Immature natural killer cell (primary cell): ENCODE measurements around the gene MXD4. TPM values are rescaled to one million over a fixed set of nuclear protein-coding genes. Genes with fewer than 3 reads are reported as not detected.
A peak's percentile ranks its signal among the peaks of the same experiment; 100 is the strongest.

Experiments used
- DNase-seq, 3 donors: peaks; one replicate each; pipeline ENCODE4 v3.0.0; 2022; ENCODE audit warnings: mixed read lengths in 1 of 3
- H3K27ac Mint-ChIP-seq, 6 donors: one replicate each; pipeline ENCODE4 v1.8.0; 2020; ENCODE audit warnings: mixed read lengths in 6 of 6, mild to moderate bottlenecking in 5 of 6, inconsistent platforms in 4 of 6, moderate library complexity in 3 of 6
- H3K27me3 Mint-ChIP-seq, 3 donors: one replicate each; pipeline ENCODE4 v1.8.0; 2020 to 2021; ENCODE audit warnings: low read depth in 3 of 3, mild to moderate bottlenecking in 3 of 3, mixed read lengths in 3 of 3, moderate library complexity in 3 of 3, inconsistent platforms in 1 of 3
- H3K36me3 Mint-ChIP-seq, 3 donors: one replicate each; pipeline ENCODE4 v1.8.0; 2020; ENCODE audit warnings: mixed read lengths in 3 of 3, inconsistent platforms in 2 of 3, mild to moderate bottlenecking in 2 of 3
- H3K4me1 Mint-ChIP-seq, 2 donors: one replicate each; pipeline ENCODE4 v1.8.0; 2020; ENCODE audit warnings: inconsistent platforms in 2 of 2, mild to moderate bottlenecking in 2 of 2, mixed read lengths in 2 of 2, moderate library complexity in 1 of 2
- H3K4me3 Mint-ChIP-seq, 5 donors: one replicate each; pipeline ENCODE4 v1.8.0; 2020; ENCODE audit warnings: mild to moderate bottlenecking in 5 of 5, mixed read lengths in 5 of 5, inconsistent platforms in 3 of 5, moderate library complexity in 3 of 5
- H3K9me3 Mint-ChIP-seq, 6 donors: one replicate each; pipeline ENCODE4 v1.8.0; 2020; ENCODE audit warnings: mild to moderate bottlenecking in 6 of 6, mixed read lengths in 6 of 6, inconsistent platforms in 4 of 6, moderate library complexity in 3 of 6
- polyA plus RNA-seq, 3 donors: library from polyadenylated mRNA; unstranded; fragments of 300-500 nt; fragmentation: Illumina TruSeq; gene quantifications; one replicate each; pipeline ENCODE4 v1.2.3, GENCODE V29; 2021

The MXD4 gene
- polyA plus RNA-seq, 3 donors from 2014 or later, result 55.0 to 56.1 (median 55.0) TPM

- peaks cover 0 to 2% (median 0%) of the 10 kb centered on the region in 6 donors for H3K9me3 Mint-ChIP-seq
- H3K27me3 Mint-ChIP-seq, result peaks cover 2 to 5% (median 2%) of the 10 kb centered on the region in 3 donors
- no peak overlapping the region for H3K4me3 Mint-ChIP-seq
- peaks cover 11 to 15% of the 10 kb centered on the region in 2 donors for H3K4me1 Mint-ChIP-seq
- H3K36me3 Mint-ChIP-seq, result peaks cover 17 to 19% (median 17%) of the 10 kb centered on the region in 3 donors
- no peak for DNase-seq
- H3K27ac Mint-ChIP-seq, result peak overlapping the region in 5 of 6 donors; percentile 77 to 86 (median 83)
These were observed 37.9 kb upstream of the MXD4 start for GRCh38 chr4:2299794-2300193.

GRCh38 chr4:2298532-2298991 is 36.7 kb upstream of the MXD4 start:
- peaks cover 17 to 26% (median 19%) of the 10 kb centered on the region in 3 donors for H3K36me3 Mint-ChIP-seq
- H3K4me1 Mint-ChIP-seq, result peaks cover 20 to 22% of the 10 kb centered on the region in 2 donors
- H3K9me3 Mint-ChIP-seq, result peaks cover 0 to 2% (median 0%) of the 10 kb centered on the region in 6 donors
- no peak for DNase-seq
- H3K27ac Mint-ChIP-seq, result peak overlapping the region; percentile 60 to 85 (median 80)
- peaks cover 2 to 5% (median 2%) of the 10 kb centered on the region in 3 donors for H3K27me3 Mint-ChIP-seq
- no peak overlapping the region for H3K4me3 Mint-ChIP-seq

GRCh38 chr4:2297606-2298531 is 36.0 kb upstream of the MXD4 start:
- Mint-ChIP-seq H3K27me3 (peaks cover 2 to 5% (median 2%) of the 10 kb centered on the region in 3 donors), H3K27ac (peak overlapping the region; percentile 53 to 90 (median 80)), H3K4me3 (no peak overlapping the region), H3K4me1 (peaks cover 20 to 22% of the 10 kb centered on the region in 2 donors), H3K9me3 (peaks cover 0 to 2% (median 0%) of the 10 kb centered on the region in 6 donors), H3K36me3 (peaks cover 17 to 27% (median 19%) of the 10 kb centered on the region in 3 donors)
- DNase-seq, result no peak

GRCh38 chr4:2296631-2297601 is 35.0 kb upstream of the MXD4 start:
- peaks cover 1 to 3% (median 2%) of the 10 kb centered on the region in 3 donors for H3K27me3 Mint-ChIP-seq
- no peak for DNase-seq
- H3K4me3 Mint-ChIP-seq, result no peak overlapping the region
- H3K27ac Mint-ChIP-seq, result peak overlapping the region in 3 of 6 donors; percentile 63 to 83 (median 77)
- H3K9me3 Mint-ChIP-seq, result peaks cover 0 to 2% (median 0%) of the 10 kb centered on the region in 6 donors
- peaks cover 12 to 22% (median 16%) of the 10 kb centered on the region in 3 donors for H3K36me3 Mint-ChIP-seq
- peaks cover 24 to 28% of the 10 kb centered on the region in 2 donors for H3K4me1 Mint-ChIP-seq

DNA sequence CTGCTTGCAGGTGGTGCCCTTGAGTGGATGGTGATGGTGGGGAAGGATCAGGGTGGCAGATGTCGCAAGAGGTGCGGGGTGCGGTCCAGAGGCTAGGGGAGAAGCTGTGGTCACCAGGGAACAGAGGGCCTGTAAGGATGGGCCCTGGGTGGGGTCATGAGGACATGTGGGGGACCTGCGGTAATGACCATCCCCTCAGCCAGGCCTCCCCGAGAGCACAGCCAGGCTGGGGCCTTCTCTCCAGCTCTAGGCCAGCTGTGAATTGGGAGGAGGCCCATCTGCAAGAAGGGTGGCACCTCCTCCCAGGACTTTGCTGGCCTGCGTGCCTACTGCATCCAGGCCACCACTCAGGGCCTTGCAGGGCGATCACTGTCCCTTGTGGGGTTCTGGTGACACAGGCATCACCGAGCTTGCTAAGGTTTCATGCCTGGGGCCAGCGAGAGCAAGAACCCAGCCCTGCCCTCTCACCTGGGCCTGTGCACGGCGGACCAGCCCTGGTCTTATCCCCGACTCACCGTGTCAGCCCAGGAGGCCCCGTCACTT is 34.1 kb upstream of the MXD4 start:
- Mint-ChIP-seq H3K4me1 (peaks cover 29 to 33% of the 10 kb centered on the region in 2 donors), H3K4me3 (no peak overlapping the region), H3K27me3 (peaks cover 3 to 8% (median 5%) of the 10 kb centered on the region in 3 donors), H3K27ac (peak overlapping the region; percentile 3 to 81 (median 72)), H3K9me3 (peaks cover 0 to 2% (median 0%) of the 10 kb centered on the region in 6 donors), H3K36me3 (peaks cover 12 to 23% (median 16%) of the 10 kb centered on the region in 3 donors)
- DNase-seq, result no peak

DNA sequence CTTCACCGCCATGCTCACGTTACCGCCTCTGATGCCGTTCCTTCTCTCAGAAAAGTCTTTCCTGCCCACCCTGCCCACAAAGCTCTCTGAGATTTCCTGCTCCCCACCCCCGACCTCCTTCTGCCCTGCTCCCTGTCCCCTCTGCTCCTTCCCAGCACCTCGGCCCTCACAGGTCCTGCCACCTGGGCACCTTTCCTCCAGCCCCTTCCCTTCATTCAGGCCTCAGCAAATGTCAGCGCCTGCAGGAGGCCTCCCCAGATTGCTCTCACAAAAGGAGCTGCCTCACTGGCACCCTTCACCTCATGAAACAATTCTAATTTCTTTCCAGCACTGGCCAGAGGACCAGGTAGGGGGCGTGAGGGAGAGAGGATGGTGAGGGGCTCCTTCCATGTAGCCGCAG is 33.6 kb upstream of the MXD4 start:
- H3K9me3 Mint-ChIP-seq, result peaks cover 0 to 2% (median 0%) of the 10 kb centered on the region in 6 donors
- peaks cover 6 to 11% (median 8%) of the 10 kb centered on the region in 3 donors for H3K27me3 Mint-ChIP-seq
- H3K36me3 Mint-ChIP-seq, result peaks cover 12 to 26% (median 16%) of the 10 kb centered on the region in 3 donors
- DNase-seq, result no peak
- peak overlapping the region; percentile 3 to 81 (median 72) for H3K27ac Mint-ChIP-seq
- peaks cover 34 to 38% of the 10 kb centered on the region in 2 donors for H3K4me1 Mint-ChIP-seq
- H3K4me3 Mint-ChIP-seq, result no peak overlapping the region

DNA sequence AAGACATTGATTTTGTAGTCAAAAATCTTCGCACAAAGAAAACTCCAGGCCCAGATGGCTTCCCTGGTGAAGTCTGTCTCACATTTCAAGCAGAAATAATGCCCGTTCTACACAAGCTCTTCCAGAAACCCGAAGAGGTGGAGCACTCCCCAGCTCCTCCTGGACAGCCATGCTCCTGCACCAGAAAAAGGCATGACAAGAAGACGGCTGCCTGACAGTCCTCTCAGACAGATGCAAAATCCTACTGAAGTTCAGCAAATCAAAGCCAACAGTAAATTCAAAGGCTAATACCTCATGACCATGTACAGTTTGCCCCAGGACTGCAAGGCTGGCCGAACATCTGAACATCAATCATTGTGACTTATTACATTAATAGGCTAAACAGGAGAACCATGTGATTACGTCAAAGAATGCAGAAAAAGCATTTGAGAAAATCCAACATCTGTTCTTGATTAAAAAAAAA is 30.8 kb upstream of the MXD4 start:
- H3K4me3 Mint-ChIP-seq, result peak overlapping the region in 2 of 5 donors; percentile 53 to 57
- peaks cover 28 to 34% of the 10 kb centered on the region in 2 donors for H3K4me1 Mint-ChIP-seq
- peaks cover 3 to 19% (median 8%) of the 10 kb centered on the region in 3 donors for H3K36me3 Mint-ChIP-seq
- H3K27ac Mint-ChIP-seq, result peak overlapping the region in 5 of 6 donors; percentile 91 to 100 (median 97)
- peaks cover 10 to 14% (median 11%) of the 10 kb centered on the region in 3 donors for H3K27me3 Mint-ChIP-seq
- DNase-seq, result no peak
- no peaks in the 10 kb centered on the region for H3K9me3 Mint-ChIP-seq

GRCh38 chr4:2291705-2292645 is 30.1 kb upstream of the MXD4 start:
- H3K36me3 Mint-ChIP-seq, result peaks cover 0 to 16% (median 4%) of the 10 kb centered on the region in 3 donors
- H3K4me3 Mint-ChIP-seq, result peak overlapping the region in 3 of 5 donors; percentile 10 to 78 (median 22)
- H3K4me1 Mint-ChIP-seq, result peaks cover 28 to 34% of the 10 kb centered on the region in 2 donors

GRCh38 chr4:2290974-2291704 is 29.2 kb upstream of the MXD4 start:
- Mint-ChIP-seq H3K9me3 (no peaks in the 10 kb centered on the region), H3K27me3 (peaks cover 11 to 16% (median 11%) of the 10 kb centered on the region in 3 donors), H3K4me3 (peak overlapping the region; percentile 77 to 86 (median 80)), H3K27ac (peak overlapping the region; percentile 85 to 100 (median 97)), H3K36me3 (peaks cover 0 to 20% (median 11%) of the 10 kb centered on the region in 3 donors), H3K4me1 (peaks cover 28 to 34% of the 10 kb centered on the region in 2 donors)
- DNase-seq, result peak; percentile 93

More at GRCh38 chr4:2291705-2292645, 30.1 kb upstream of the MXD4 start:
- peak overlapping the region in 5 of 6 donors; percentile 96 to 100 (median 97) for H3K27ac Mint-ChIP-seq
- DNase-seq, result no peak
- H3K9me3 Mint-ChIP-seq, result no peaks in the 10 kb centered on the region
- peaks cover 9 to 14% (median 11%) of the 10 kb centered on the region in 3 donors for H3K27me3 Mint-ChIP-seq

- H3K27ac Mint-ChIP-seq, result peak overlapping the region; percentile 85 to 100 (median 97)
- peaks cover 11 to 17% (median 11%) of the 10 kb centered on the region in 3 donors for H3K27me3 Mint-ChIP-seq
- no peak for DNase-seq
- no peaks in the 10 kb centered on the region for H3K9me3 Mint-ChIP-seq
- peak overlapping the region; percentile 77 to 86 (median 80) for H3K4me3 Mint-ChIP-seq
- peaks cover 28 to 30% of the 10 kb centered on the region in 2 donors for H3K4me1 Mint-ChIP-seq
- peaks cover 0 to 21% (median 12%) of the 10 kb centered on the region in 3 donors for H3K36me3 Mint-ChIP-seq
These were observed 28.6 kb upstream of the MXD4 start for GRCh38 chr4:2290488-2290887.

GRCh38 chr4:2289955-2290333 is 28.0 kb upstream of the MXD4 start:
- Mint-ChIP-seq H3K27ac (peak overlapping the region in 5 of 6 donors; percentile 96 to 100 (median 97)), H3K36me3 (peaks cover 0 to 23% (median 13%) of the 10 kb centered on the region in 3 donors), H3K4me3 (peak overlapping the region in 3 of 5 donors; percentile 13 to 59 (median 49)), H3K4me1 (peaks cover 30% of the 10 kb centered on the region in 2 donors), H3K27me3 (peaks cover 11 to 18% (median 11%) of the 10 kb centered on the region in 3 donors), H3K9me3 (no peaks in the 10 kb centered on the region)
- DNase-seq, result no peak
